ENCODE results near the gene HADH. TPM values are rescaled to one million over a fixed set of nuclear protein-coding genes. Genes with fewer than 3 reads are reported as not detected.
"Not testable (repeated sequence)": the region's sequence is repeated elsewhere in the genome, so short reads cannot be mapped to it uniquely, and the experiment has no call there.

The HADH gene
- total and polyA plus RNA-seq, 4 donors, result 37.6 to 43.9 (median 40.6) TPM

GRCh38 chr4:108007984-108008383, 18.3 kb downstream of the HADH start:
- Histone ChIP-seq H3K27me3 (ENCODE audit: control insufficient read depth in 3 of 3, insufficient read depth in 3 of 3, low read length in 2 of 3) (no peaks in the 10 kb centered on the region), H3K36me3 (ENCODE audit: control insufficient read depth in 4 of 4, insufficient read depth in 4 of 4, low read length in 4 of 4) (peaks cover 0 to 16% (median 9%) of the 10 kb centered on the region in 4 donors), H3K4me3 (no peak overlapping the region), H3K4me1 (ENCODE audit: control insufficient read depth in 5 of 5, insufficient read depth in 5 of 5, low read length in 5 of 5) (peaks cover 0 to 22% (median 0%) of the 10 kb centered on the region in 5 donors), H3K9me3 (ENCODE audit: control insufficient read depth in 4 of 4, insufficient read depth in 3 of 4, low read length in 3 of 4) (no peaks in the 10 kb centered on the region), H3K9ac (ENCODE audit: insufficient read depth in 1 of 2, low read length in 2 of 2) (no peak overlapping the region), H3K27ac (ENCODE audit: low read depth in 1 of 2, low read length in 1 of 2) (peak overlapping the region in 1 of 2 donors; percentile 48)
- ATAC-seq (ENCODE audit: insufficient read depth, low FRiP score) (no peak), DNase-seq (no peak)
- no peak for TF ChIP-seq CTCF (IDR thresholded peaks at IDR 0.05; ENCODE audit: control extremely low read depth, extremely low read depth)
- WGBS, 2 donors, result 95 to 97% methylated on average over 7 of the region's 7 CpGs

GRCh38 chr4:108008721-108009120, 19.0 kb downstream of the HADH start:
- peaks cover 0 to 21% (median 0%) of the 10 kb centered on the region in 5 donors for H3K4me1 ChIP-seq (ENCODE audit: control insufficient read depth in 5 of 5, insufficient read depth in 5 of 5, low read length in 5 of 5)
- ATAC-seq (ENCODE audit: insufficient read depth, low FRiP score) (no peak), DNase-seq (no peak)
- H3K27ac ChIP-seq (ENCODE audit: low read depth in 1 of 2, low read length in 1 of 2), result peak overlapping the region in 1 of 2 donors; percentile 48
- H3K9ac ChIP-seq (ENCODE audit: insufficient read depth in 1 of 2, low read length in 2 of 2), result no peak overlapping the region
- no peaks in the 10 kb centered on the region for H3K9me3 ChIP-seq (ENCODE audit: control insufficient read depth in 4 of 4, insufficient read depth in 3 of 4, low read length in 3 of 4)
- TF ChIP-seq CTCF (IDR thresholded peaks at IDR 0.05; ENCODE audit: control extremely low read depth, extremely low read depth), result no peak
- WGBS, 2 donors, result 87 to 92% methylated on average over 2 of the region's 2 CpGs
- peaks cover 0 to 16% (median 9%) of the 10 kb centered on the region in 4 donors for H3K36me3 ChIP-seq (ENCODE audit: control insufficient read depth in 4 of 4, insufficient read depth in 4 of 4, low read length in 4 of 4)
- no peak overlapping the region for H3K4me3 ChIP-seq
- no peaks in the 10 kb centered on the region for H3K27me3 ChIP-seq (ENCODE audit: control insufficient read depth in 3 of 3, insufficient read depth in 3 of 3, low read length in 2 of 3)

- Histone ChIP-seq H3K9me3 (ENCODE audit: control insufficient read depth in 4 of 4, insufficient read depth in 3 of 4, low read length in 3 of 4) (no peaks in the 10 kb centered on the region), H3K27ac (ENCODE audit: low read depth in 1 of 2, low read length in 1 of 2) (no peak overlapping the region), H3K27me3 (ENCODE audit: control insufficient read depth in 3 of 3, insufficient read depth in 3 of 3, low read length in 2 of 3) (no peaks in the 10 kb centered on the region), H3K4me1 (ENCODE audit: control insufficient read depth in 5 of 5, insufficient read depth in 5 of 5, low read length in 5 of 5) (peaks cover 0 to 13% (median 0%) of the 10 kb centered on the region in 5 donors), H3K36me3 (ENCODE audit: control insufficient read depth in 4 of 4, insufficient read depth in 4 of 4, low read length in 4 of 4) (peaks cover 4 to 16% (median 11%) of the 10 kb centered on the region in 4 donors), H3K9ac (ENCODE audit: insufficient read depth in 1 of 2, low read length in 2 of 2) (no peak overlapping the region), H3K4me3 (no peak overlapping the region)
- ATAC-seq (ENCODE audit: insufficient read depth, low FRiP score) (no peak), DNase-seq (no peak)
- TF ChIP-seq CTCF (IDR thresholded peaks at IDR 0.05; ENCODE audit: control extremely low read depth, extremely low read depth), result no peak
- 99 to 100% methylated on average over 2 of the region's 2 CpGs for WGBS, 2 donors
Observed at GRCh38 chr4:108010167-108010566, 20.5 kb downstream of the HADH start.

GRCh38 chr4:108012382-108012781, 22.7 kb downstream of the HADH start:
- H3K27ac ChIP-seq (ENCODE audit: low read depth in 1 of 2, low read length in 1 of 2), result not testable (repeated sequence)

More at GRCh38 chr4:108012382-108012781, 22.7 kb downstream of the HADH start:
- ATAC-seq (ENCODE audit: insufficient read depth, low FRiP score); H3K4me1 ChIP-seq (ENCODE audit: control insufficient read depth in 5 of 5, insufficient read depth in 5 of 5, low read length in 5 of 5); H3K9me3 ChIP-seq (ENCODE audit: control insufficient read depth in 4 of 4, insufficient read depth in 3 of 4, low read length in 3 of 4); H3K4me3 ChIP-seq; H3K9ac ChIP-seq (ENCODE audit: insufficient read depth in 1 of 2, low read length in 2 of 2); DNase-seq; H3K27me3 ChIP-seq (ENCODE audit: control insufficient read depth in 3 of 3, insufficient read depth in 3 of 3, low read length in 2 of 3): not testable (repeated sequence)
- H3K36me3 ChIP-seq (ENCODE audit: control insufficient read depth in 4 of 4, insufficient read depth in 4 of 4, low read length in 4 of 4), result peaks cover 9 to 27% (median 14%) of the 10 kb centered on the region in 4 donors
- WGBS, 2 donors, result 96% methylated on average over 5 of the region's 5 CpGs
